GM04503 (cell line): ENCODE data around the gene SRRM5.
"Not testable (repeated sequence)": the region's sequence is repeated elsewhere in the genome, so short reads cannot be mapped to it uniquely, and the experiment has no call there.

ENCODE experiments used
- DNase-seq: peaks from one replicate; pipeline ENCODE4 v3.0.0-alpha.2; 2012; ENCODE audit warnings: low read depth

Gene SRRM5

DNA sequence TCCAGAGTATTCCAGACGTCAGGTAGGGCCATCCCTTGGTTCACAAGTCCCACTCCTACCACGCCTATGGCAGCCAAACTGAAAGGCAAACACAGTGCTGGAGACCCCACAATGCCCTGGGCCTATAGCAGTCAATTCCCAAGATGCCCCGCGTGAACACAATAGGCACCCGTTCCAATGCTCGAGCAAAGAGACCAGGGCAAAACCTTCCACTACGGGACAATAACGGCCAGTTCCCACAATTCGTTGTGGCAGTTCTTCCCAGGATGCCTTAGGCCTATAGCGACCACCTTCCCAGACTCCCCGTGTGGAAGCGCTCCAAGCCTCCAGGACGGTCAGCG, 7.0 kb downstream of the SRRM5 start:
- no peak for DNase-seq

DNA sequence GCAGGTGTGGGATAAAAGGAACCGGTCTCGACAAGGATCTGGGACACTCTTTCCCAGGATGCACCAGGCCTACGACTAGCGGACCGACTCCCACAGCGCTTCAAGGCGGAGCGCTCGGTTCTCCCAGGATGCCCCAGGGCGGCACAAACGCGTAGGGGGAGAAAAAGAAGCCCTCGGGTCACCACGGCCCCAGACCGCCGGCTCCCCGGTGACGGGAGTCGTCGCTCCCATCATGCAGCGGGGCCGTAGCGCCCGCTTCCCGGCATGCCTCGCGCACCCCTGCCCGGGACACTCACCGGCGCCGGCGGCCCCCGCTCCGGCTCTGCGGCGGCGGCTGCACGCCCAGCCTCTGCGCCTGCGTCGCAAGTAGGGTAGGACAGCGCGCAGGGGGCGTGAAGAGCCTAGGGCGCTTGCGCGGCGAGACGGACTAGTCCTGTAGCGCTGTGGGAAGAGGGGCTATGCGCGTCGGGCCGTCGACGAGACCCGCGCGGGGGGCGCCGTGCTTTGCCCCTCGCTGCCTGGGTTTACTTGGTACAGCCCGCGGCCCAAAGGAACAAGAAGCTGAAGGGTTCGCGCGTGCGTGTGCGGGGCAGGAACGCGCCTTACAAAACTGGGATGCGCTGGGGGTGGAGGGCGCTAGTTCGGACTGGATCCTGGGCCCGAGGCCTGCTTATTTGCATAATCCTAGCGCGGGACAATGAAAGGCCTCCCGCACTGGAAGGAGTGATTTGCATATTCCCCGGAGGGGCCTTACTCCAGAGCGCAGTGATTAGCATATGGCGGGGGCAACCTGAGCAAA, 7.6 kb downstream of the SRRM5 start, which contains the start of gene ZNF428:
Gene ZNF428 (minus strand): TSS at position 368 of the 799 bp plus-strand sequence. CDS start 5,325 bp downstream, outside the sequence.
- peak; percentile 27 for DNase-seq

DNA sequence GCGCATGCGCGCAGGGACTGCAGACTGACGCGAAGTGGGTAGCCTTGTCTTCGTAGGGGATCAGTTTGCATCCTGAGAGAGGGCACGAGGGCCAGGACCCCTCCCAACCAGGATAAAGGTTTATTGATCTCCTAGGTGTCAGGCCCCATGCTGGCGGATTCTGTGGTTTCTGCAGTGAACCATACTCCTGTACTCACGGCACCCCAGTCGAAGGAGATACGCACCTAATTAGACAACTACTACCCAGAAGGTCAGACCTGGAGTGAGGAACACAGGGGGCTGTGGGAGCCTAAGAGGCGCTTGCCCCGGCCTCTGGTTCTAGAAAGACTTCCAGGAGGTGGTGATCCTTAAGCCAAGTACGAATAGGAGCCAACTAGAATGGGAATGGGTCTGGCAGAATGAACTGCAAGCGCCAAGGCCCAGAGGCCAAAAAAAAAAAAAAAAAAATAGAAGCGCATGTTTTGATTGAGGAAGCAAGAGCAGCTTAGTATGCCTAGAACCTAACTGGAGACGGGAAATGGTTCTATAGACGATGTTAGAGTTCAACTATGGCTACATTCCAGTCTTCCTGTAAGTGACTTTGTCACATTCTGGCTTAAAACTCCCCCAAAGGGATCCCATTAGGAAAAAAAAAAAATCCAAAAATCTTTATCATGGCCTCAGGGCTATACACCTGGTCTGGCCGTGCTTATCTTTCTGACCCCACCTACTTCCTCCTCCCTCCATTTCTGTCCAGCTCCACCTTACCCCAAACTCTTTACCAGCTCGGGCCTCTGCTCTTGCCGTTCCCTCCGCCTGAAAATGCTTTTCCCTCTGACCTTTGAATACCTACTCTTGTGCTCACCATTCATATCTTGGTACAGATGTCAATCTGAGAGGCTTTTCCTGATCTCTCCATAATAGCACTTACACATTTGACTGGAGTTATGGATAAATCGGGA, 8.4 kb downstream of the SRRM5 start:
- no peak for DNase-seq

DNA sequence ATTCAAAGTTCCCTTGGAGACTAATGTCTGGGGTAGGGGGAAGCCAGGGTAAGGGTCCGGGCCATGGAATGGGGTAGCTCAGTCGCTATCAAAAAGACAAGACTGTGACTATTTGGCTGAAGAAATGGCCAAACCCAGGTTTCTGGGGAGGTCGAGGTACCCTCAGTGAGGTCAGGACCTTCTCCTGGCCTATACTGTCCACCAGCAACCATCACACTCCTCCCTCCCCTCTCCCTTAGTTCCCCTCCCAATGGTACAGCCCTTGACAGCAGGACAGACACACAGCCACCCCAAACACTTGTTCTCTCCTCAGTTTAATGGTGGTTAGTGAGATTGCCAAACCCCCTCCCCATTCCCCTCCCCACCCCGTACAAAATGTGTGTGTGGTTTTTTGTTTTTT, 10.2 kb downstream of the SRRM5 start:
- DNase-seq, result no peak

DNA sequence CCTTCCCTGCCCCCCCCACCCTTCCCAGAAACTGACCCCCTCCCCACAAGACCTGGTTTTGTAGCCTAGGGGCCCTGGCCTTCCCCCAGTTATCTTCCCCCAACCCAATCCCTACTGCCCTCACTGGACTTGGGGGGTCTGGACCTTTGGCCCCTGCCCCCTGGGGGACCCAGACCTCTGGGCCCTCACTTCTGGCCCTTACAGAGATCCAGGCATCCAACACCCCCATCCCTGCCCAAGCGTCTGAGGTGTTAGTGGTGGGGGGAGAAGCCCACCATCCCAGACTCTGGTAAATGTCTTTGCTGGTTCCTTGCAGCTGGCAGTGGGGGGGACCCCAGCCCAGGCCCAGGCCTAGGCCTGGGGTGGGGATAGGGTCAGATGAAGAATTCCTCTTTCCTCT, 11.1 kb downstream of the SRRM5 start:
- no peak for DNase-seq

DNA sequence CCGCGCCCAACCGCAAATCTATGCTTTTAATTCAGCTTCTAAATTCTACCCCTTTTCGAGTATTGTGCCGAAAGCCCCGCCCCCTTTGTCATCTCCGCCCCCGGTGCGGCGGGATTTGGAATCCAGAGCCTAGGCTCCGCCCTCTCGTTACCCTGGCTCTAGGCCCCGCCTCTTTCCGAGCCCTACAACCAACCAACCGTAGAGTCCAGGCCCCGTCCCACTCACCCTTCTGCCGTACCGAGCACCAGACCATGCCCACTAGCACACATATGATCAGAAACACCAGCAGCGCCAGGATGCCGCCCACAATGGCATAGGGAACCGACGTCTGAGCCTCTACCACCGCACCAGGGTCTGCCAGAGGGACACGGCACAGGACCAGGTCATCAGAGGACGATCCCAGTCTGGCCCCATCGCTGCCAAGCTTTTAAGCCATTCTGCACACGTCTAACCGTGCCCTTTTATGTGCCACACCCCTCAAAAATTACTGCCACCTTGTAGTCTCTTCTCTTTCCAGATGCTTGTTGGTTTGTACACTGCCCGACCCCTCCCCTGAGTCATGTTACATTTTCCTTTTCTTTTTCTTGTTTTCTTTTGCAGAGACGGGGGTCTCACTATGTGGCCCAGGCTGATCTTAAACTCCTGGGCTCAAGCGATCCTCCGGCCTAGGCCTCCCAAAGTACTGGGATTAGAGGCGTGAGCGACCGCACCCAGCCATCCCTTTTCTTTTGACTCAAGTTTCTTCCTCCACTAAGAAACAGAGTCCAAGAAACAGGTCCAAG, 12.2 kb downstream of the SRRM5 start:
- DNase-seq, result no peak

DNA sequence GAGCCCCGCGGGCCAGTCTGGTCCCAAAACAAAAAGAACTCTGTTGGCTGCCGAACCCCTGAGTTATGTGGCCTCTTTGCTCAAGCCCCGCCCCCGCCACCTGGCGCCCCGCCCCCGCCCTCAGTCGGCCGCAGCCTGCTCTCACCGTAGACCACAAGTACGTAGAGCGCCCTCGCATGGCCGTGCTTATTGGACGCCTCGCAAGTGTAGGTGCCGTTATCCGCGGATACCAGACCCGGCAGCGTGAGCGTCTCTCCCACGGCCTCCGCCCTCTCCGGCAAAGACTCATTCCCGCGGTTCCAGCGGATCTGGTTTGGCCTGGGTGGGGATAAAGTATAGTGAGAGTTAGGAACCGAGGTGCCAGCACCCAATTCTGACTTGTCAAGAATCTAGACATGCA, 13.0 kb downstream of the SRRM5 start:
- DNase-seq, result no peak

DNA sequence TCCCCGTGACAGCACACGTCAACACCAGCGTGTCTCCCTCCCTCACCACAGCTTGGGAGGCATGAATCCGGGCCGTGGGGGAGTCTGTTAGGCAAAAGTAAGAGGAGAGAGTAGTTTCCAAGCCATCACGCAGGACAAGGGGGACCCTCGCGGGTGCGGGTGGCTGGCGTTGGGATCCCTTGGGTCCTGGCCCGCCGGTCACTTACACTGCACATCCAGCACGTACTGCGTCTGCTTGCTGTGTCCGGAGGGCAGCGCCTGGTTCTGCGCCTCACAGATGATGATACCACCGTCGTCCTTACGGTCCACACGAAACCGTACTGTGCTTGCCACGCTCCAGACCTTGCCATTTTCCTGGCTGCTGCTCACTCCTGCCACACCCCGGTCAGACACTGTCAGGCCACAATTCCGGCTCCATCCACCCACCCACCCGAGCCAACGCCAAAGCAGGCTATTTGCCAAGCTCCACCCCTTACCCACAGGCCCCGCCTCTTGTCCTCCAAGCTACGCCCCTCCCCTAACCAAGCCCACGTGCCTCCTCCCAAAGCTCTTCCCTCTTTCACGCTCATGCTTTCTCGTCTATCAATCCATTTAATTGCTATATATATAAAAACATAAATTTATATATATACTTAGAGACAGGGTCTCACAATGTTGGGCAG, 14.2 kb downstream of the SRRM5 start:
- no peak for DNase-seq

DNA sequence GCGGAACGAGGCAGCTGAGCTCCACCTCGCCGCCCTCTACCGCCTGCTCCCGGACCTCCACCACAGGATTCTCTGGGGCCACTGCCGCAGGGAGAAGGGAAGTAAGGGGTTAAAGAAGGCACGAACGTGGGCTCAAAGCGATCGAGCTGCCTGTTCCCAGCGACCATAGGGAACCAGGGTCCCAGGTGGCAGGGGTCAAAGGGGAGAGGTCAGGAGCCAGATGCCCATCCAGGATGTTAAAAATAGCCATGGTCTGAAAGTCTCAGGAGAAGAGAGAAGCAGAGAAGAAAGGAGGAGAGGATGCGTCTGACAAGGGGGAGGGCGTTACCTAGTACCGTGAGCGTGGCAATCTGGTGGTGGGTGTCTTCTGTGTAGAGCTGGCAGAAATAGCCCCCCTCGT, 14.9 kb downstream of the SRRM5 start:
- DNase-seq, result no peak

DNA sequence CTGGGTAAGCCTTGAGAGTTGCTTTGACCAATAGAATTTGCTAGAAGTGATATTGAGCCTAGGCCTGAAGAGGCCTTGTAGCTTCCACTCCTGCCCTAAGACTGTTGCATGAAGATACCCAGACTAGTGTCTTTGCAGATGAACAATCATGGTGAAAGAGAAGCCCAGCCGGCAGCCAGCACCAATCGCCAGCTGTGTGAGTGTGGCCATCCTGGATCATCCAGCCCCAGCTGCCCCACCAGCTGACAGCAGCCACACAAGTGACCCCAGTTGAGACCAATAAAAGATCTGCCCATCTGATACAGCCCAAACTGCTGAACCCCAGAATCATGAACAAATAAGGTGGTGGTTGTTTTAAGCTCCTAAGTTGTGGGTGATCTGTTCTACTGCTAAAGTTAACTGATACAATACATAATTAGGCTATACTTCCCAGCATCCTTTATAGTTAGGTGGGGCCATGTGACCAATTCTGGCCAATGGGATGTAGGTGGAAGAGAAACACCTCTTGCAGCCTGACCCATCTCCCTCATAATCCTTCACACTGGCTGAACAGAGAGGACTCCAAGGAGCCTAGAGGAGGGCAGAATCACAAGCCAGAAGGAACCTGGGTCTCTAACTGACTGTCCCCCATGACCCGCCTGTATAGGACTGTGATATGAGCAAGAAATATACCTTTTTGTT, 16.9 kb downstream of the SRRM5 start:
- DNase-seq, result no peak

DNA sequence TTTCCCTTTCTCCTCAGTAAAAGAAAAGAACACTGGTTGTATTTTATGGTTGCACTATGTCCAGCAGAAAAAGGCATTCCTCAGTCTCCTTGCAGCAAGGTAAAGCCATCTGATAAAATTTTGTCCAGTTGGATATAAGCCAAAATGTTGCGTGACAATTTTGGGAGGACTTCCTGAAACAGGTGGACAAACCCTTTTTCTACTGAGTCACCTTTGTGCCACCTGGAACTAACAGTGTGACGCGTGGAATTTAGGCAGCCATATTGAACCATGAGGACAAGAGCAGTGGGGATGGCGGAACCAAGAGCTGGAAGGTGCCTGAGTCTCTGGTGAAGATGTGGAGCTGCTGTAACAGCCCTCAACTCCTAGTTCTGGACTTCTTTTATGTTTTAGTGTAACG, 19.6 kb downstream of the SRRM5 start:
- no peak for DNase-seq

DNA sequence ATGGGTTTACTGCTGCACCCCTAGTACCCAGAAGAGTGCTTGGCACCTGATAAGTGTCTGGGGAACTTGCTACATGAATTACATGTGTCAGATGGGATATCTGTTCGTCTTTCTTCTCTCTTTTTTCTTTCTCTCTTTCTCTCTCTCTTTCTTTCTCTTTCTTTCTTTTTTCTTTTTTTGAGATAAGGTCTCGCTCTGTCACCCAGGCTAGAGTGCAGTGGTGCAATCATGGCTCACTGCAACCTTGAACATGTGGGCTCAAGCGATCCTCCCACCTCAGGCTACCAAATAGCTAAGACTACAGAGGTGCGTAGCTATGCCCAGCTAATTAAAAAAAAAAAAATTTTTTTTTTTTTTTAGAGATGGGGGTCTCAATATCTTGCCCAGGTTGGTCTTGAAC, 21.6 kb downstream of the SRRM5 start:
- no peak for DNase-seq

DNA sequence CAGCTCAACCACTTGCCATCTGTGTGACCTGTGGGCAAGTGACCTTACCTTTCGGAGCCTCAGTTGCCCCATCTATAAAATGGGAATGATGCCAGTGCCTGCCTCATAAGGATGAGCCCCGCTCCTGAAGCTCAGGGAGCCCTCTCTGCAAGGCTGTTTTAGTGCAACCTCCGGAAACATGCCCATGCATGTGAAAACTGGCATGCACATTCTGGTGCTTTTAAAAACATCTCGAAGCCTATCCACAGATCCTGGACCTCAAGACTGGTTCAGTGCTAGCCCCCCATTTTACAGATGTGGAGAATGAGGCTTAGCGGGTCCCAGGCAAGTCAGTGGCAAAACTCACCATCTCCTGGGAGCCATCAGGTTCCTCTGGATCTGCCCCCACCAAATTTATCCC, 22.2 kb downstream of the SRRM5 start:
- DNase-seq, result no peak

DNA sequence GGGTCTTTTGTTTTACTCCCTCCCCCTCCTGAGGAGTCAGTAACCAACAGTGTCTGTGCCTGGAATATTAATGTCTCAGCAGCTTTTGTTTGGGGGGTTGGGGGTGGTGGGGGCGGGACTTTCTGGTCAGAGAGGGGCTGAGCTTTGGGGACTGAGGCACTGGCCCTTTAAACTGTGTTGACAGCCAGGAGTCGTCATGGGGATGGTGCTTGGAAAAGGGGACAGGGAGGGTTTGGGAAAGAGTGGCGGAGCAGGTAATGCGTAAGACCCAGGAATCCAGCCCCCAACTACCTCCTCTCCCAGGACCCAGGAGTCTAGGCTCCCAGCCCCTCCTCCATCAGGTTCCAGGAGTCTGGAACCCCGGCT, 22.6 kb downstream of the SRRM5 start:
- no peak for DNase-seq

DNA sequence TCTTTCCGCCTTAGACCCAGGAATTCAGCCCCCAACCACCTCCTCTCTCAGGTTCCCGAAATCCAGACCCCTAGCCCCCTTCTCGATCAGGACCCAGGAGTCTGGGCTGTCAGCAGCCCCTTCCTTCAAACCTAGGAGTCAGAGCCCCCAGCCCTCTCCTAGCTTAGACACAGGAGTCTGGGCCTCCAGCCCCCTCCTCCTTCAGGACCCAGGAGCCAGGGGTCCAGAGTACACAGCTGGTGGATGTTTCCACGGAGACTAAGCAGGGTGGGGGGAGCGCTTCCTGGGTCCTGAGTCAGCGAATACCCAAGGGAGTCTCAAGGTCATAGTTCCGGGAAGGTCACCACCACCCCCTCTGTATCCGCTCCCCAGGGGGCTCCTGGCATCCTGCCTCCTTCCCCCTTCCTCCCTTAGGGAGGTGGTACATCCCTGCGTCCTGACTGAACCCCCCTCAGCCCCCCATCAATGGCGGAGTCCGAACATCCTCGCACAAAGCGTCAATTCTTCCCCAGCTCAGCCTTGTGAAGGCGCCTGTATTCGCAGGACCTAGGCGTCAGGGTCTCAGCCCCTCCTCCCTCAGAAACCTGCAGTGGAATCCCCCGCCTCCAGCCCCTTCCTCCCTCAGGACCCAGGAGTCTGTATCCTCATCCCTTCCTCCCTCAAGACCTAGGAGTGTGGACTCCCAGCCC, 23.1 kb downstream of the SRRM5 start:
- DNase-seq, result no peak

DNA sequence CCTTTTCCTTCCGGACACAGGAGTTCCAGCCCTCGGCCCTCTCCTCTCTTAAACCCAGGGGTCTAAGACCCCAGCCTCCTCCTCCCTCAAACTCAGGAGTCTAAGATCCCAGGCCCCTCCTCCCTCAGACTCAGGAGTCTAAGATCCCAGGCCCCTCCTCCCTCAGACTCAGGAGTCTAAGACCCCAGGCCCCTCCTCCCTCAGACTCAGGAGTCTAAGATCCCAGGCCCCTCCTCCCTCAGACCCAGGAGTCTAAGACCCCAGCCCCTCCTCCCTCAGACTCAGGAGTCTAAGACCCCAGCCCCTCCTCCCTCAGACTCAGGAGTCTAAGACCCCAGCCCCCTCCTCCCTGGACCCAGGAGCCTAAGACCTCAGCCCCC, 23.7 kb downstream of the SRRM5 start:
- DNase-seq, result not testable (repeated sequence)

DNA sequence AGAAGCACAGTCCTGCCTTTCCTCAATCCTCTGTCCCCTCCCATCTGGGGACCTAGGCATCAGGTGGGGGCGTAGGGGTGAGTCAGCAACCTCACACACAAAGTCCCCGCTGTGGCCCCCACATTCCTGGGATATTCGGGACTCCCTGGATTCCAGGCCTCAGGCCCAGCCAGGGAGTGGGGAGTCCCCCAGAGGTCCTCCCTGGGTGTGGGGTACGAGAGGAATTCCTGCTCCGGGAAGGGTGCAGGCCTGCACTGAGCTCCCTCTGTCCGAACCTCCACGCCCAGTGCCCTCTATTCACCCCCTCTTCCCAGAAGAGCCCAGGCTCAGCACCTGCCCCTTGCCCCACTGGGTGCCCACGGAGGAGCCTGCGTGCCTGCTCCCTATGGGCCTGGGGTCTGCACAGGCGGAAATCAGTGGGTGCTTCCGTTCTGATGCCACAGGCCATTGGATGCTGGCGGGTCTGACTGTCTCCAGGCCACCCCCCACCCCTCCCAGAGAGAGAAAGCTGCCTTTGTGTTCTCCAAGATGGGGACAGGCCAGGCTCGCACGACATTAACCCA, 24.3 kb downstream of the SRRM5 start:
- DNase-seq, result no peak

DNA sequence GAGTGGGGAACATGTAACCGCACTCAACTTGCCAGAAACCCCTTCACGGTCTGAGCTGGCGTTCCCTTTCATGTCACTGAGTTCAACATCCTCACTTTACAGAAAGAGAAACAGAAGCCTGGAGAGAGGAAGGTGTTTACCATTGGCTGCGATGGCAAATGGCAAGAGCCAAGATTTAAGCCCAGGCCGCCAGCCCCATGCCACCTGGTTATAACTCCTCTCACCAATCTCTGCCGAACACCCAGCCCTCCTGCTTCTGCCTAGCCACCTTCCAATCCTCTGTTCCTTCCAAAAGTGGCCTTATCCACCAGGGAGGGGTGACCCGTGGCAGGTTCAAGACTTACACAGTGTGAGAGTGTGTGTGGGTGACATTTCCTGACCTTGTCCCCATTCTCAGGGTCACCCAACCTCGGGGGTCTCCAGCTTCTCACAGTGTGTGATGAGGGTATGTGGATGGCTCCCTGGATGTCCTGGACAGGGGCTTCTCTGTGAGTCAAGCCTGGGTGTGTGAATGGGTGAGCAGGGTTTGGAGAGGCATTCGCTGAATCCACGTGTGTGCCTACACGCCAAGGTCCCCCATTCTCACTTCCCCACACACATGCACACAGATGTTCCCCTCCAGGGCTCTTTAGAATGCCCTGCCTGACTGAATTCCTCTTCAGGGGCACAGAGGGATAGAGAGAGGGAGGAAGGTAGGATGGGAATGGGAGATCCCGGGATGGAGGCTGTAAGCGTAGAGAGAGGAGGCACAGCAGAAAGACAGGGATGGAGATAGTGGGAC, 26.5 kb downstream of the SRRM5 start:
- no peak for DNase-seq

DNA sequence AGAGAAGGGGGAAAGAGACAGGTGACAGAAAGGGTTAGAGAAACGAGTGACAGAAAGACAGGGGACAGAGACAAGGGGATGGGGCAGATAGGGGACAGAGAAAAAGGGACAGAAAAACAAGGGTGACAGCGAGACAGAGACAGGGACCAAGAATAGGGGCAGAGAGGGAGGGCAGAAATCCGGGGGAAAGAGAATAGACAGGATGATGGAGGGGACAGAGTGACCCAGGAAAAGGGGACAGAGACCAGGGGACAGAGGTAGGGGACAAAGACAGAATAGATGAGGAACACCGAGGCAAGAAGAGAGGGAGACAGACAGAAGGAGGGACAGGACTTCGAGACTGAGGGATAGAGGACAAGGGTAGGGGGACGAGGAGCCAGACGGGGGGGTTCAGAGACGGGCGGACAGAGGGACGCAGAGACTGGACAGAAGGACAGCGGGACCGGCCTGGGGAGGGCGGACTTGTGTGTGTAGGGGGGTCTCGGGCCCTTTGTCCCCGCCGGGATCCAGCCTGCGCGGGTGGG, 27.2 kb downstream of the SRRM5 start:
- DNase-seq, result no peak
